ENCODE results near the gene SACM1L. TPM values are rescaled to one million over a fixed set of nuclear protein-coding genes. Genes with fewer than 3 reads are reported as not detected.

The SACM1L gene
- total RNA-seq, 4 donors from 2014 or later = 7.7 to 28.7 (median 9.1) TPM

- intact Hi-C loops (cut with DNase I; ENCODE audit: low total_unique reads) = no loop called here
- peaks cover 12 to 30% of the 10 kb centered on the region in 2 donors for H3K4me1 ChIP-seq
- no peaks in the 10 kb centered on the region for H3K27me3 ChIP-seq
- in situ Hi-C loops (cut with MboI; ENCODE audit: low sequenced_read_pairs in 4 of 4) = no loop called here
- H3K27ac ChIP-seq = no peak overlapping the region
- ATAC-seq = no peak
- H3K36me3 ChIP-seq = peaks cover 0 to 9% of the 10 kb centered on the region in 2 donors
- TF ChIP-seq, protein P1, sequence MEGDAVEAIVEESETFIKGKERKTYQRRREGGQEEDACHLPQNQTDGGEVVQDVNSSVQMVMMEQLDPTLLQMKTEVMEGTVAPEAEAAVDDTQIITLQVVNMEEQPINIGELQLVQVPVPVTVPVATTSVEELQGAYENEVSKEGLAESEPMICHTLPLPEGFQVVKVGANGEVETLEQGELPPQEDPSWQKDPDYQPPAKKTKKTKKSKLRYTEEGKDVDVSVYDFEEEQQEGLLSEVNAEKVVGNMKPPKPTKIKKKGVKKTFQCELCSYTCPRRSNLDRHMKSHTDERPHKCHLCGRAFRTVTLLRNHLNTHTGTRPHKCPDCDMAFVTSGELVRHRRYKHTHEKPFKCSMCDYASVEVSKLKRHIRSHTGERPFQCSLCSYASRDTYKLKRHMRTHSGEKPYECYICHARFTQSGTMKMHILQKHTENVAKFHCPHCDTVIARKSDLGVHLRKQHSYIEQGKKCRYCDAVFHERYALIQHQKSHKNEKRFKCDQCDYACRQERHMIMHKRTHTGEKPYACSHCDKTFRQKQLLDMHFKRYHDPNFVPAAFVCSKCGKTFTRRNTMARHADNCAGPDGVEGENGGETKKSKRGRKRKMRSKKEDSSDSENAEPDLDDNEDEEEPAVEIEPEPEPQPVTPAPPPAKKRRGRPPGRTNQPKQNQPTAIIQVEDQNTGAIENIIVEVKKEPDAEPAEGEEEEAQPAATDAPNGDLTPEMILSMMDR (IDR thresholded peaks at IDR 0.05 in 4 of 5, conservative IDR thresholded peaks at IDR 0.05 in 1 of 5) = no peak
- TF ChIP-seq POLR2A (IDR thresholded peaks at IDR 0.05) = no peak
- H3K9me3 ChIP-seq = no peaks in the 10 kb centered on the region
- DNase-seq = no peak
- no peak overlapping the region for H3K4me3 ChIP-seq
These were observed 11.4 kb downstream of the SACM1L start for GRCh38 chr3:45700570-45701073.

GRCh38 chr3:45701172-45701867 is 12.1 kb downstream of the SACM1L start:
- H3K27me3 ChIP-seq = no peaks in the 10 kb centered on the region
- H3K36me3 ChIP-seq = peaks cover 0 to 16% of the 10 kb centered on the region in 2 donors
- no peak overlapping the region for H3K27ac ChIP-seq
- H3K4me3 ChIP-seq = no peak overlapping the region
- ATAC-seq = no peak
- intact Hi-C loops (cut with DNase I; ENCODE audit: low total_unique reads) = no loop called here
- peaks cover 12 to 30% of the 10 kb centered on the region in 2 donors for H3K4me1 ChIP-seq
- in situ Hi-C loops (cut with MboI; ENCODE audit: low sequenced_read_pairs in 4 of 4) = no loop called here
- H3K9me3 ChIP-seq = no peaks in the 10 kb centered on the region
- TF ChIP-seq, protein P1 (IDR thresholded peaks at IDR 0.05 in 4 of 5, conservative IDR thresholded peaks at IDR 0.05 in 1 of 5) = no peak
- TF ChIP-seq POLR2A (IDR thresholded peaks at IDR 0.05) = no peak
- DNase-seq = no peak

- ATAC-seq (no peak), DNase-seq (no peak)
- in situ Hi-C loops (cut with MboI; ENCODE audit: low sequenced_read_pairs in 4 of 4) (no loop called here), intact Hi-C loops (cut with DNase I; ENCODE audit: low total_unique reads) (no loop called here)
- Histone ChIP-seq H3K4me3 (no peak overlapping the region), H3K27me3 (no peaks in the 10 kb centered on the region), H3K27ac (no peak overlapping the region), H3K4me1 (peaks cover 12 to 18% of the 10 kb centered on the region in 2 donors), H3K9me3 (no peaks in the 10 kb centered on the region), H3K36me3 (peaks cover 0 to 44% of the 10 kb centered on the region in 2 donors)
- TF ChIP-seq, protein P1 (IDR thresholded peaks at IDR 0.05 in 4 of 5, conservative IDR thresholded peaks at IDR 0.05 in 1 of 5) = no peak
- no peak for TF ChIP-seq POLR2A (IDR thresholded peaks at IDR 0.05)
These were observed 15.2 kb downstream of the SACM1L start for GRCh38 chr3:45704301-45704943.

DNA sequence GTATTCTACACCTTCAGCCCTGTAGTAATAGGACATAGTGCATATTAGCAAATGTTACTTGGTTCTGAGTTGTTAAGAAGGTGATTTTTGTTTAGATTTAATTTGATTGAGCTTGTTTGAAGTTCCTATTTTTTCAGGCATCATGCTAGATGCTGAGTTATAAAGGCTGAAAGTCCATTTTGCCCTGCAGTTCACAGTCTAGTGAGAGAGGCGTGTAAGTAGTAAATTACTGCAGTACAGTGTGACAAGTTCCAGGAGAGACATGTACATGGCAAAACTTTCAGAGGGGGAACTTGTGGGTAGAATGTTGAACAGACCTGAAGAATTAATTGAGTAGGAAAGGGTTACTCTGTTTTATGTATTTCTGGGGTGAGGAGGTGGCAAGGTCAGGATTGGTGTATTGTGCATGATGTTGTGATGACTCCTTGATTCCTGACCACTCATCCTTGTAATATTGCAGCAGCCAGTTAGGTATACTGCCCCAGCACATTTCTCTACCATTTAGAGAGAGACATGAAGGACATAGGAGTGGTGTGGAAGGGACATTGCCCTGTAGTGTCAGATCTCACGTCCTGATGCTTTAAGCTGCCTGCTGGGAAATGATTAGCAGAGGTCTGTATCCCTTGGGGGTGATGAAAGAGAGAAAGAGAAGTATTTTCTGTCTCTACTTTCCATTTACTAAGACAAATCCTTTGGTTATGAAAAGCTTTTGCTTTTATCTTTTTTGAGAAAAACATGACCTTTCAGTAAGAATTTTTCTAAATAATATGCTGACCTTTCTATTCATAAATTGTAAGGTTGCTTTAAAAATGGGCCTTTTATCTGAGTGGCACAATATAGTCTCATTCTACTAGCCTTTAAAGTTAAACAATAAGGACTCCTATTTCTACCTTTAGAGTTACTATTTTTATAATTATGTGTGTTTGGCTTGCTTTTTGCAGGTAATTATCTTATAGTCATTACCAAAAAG is 16.9 kb downstream of the SACM1L start:
- H3K9me3 ChIP-seq = no peaks in the 10 kb centered on the region
- DNase-seq (no peak), ATAC-seq (no peak)
- H3K4me3 ChIP-seq = no peak overlapping the region
- no peak overlapping the region for H3K27ac ChIP-seq
- peaks cover 0 to 60% of the 10 kb centered on the region in 2 donors for H3K36me3 ChIP-seq
- no peaks in the 10 kb centered on the region for H3K27me3 ChIP-seq
- intact Hi-C loops (cut with DNase I; ENCODE audit: low total_unique reads) = no loop called here
- peaks cover 3% of the 10 kb centered on the region in 2 donors for H3K4me1 ChIP-seq
- TF ChIP-seq POLR2A (IDR thresholded peaks at IDR 0.05) = no peak
- TF ChIP-seq, protein P1 (IDR thresholded peaks at IDR 0.05 in 4 of 5, conservative IDR thresholded peaks at IDR 0.05 in 1 of 5) = no peak
- in situ Hi-C loops (cut with MboI; ENCODE audit: low sequenced_read_pairs in 4 of 4) = no loop called here
